HepG2 (cell line): Measurements from ENCODE around the gene GNG7. TPM values are rescaled to one million over a fixed set of nuclear protein-coding genes. Genes with fewer than 3 reads are reported as not detected.

Experiments used
- CENPT ChIP-seq: sonication (generic); formaldehyde crosslinking; IDR thresholded peaks from 2 replicates; pipeline ENCODE4 v1.8.0; 2022; ENCODE audit warnings: low read depth, mild to moderate bottlenecking, moderate library complexity, missing genetic modification reagents
- DR1 ChIP-seq: sonication (generic); formaldehyde crosslinking; IDR thresholded peaks from 2 replicates; pipeline ENCODE4 v1.8.0; 2021; ENCODE audit warnings: mild to moderate bottlenecking, missing genetic modification reagents, inconsistent platforms
- FOXA3 ChIP-seq: IDR thresholded peaks from 2 replicates; pipeline ENCODE4 v1.6.1; 2016; ENCODE audit warnings: missing genetic modification reagents, missing compliant biosample characterization
- HES4 ChIP-seq: sonication (generic); formaldehyde crosslinking; IDR thresholded peaks from 2 replicates; pipeline ENCODE4 v1.9.0; 2021; ENCODE audit warnings: mild to moderate bottlenecking, missing genetic modification reagents, borderline replicate concordance
- PAF1 ChIP-seq: IDR thresholded peaks from 2 replicates; pipeline ENCODE4 v1.6.1; 2016; ENCODE audit warnings: missing genetic modification reagents, missing compliant biosample characterization
- PAWR ChIP-seq: sonication (generic); formaldehyde crosslinking; IDR thresholded peaks from 2 replicates; pipeline ENCODE4 v1.4.0; 2020; ENCODE audit warnings: missing genetic modification reagents, mild to moderate bottlenecking, borderline replicate concordance
- PPARG ChIP-seq: conservative IDR thresholded peaks from 2 replicates; pipeline ENCODE4 v1.6.1; 2016; ENCODE audit warnings: missing biosample characterization, missing genetic modification reagents
- SOX5 ChIP-seq: IDR thresholded peaks from 2 replicates; pipeline ENCODE4 v1.6.1; 2016; ENCODE audit warnings: borderline replicate concordance
- SP2 ChIP-seq: sonication (generic); formaldehyde crosslinking; IDR thresholded peaks from 2 replicates; pipeline ENCODE4 v1.5.1; 2020; ENCODE audit warnings: mild to moderate bottlenecking, missing genetic modification reagents
- TAF15 ChIP-seq: fragments of 200-400 bp; formaldehyde crosslinking; IDR thresholded peaks from one replicate; pipeline ENCODE4 v1.6.1; 2018; ENCODE audit warnings: mild to moderate bottlenecking, low read depth, low read length; ENCODE audit not compliant: poor library complexity, severe bottlenecking
- TRIM24 ChIP-seq: sonication (generic); formaldehyde crosslinking; IDR thresholded peaks from 2 replicates; pipeline ENCODE4 v1.8.0; 2022; ENCODE audit warnings: mild to moderate bottlenecking, missing genetic modification reagents
- ZBTB20 ChIP-seq: sonication (generic); formaldehyde crosslinking; IDR thresholded peaks from 2 replicates; pipeline ENCODE4 v1.8.1; 2023; ENCODE audit warnings: missing genetic modification reagents, low read depth, mild to moderate bottlenecking, borderline replicate concordance
- ZMYM3 ChIP-seq: sonication (generic); formaldehyde crosslinking; IDR thresholded peaks from 2 replicates; pipeline ENCODE4 v1.5.1; 2020; ENCODE audit warnings: mild to moderate bottlenecking, missing genetic modification reagents
- ZNF160 ChIP-seq: sonication (generic); formaldehyde crosslinking; IDR thresholded peaks from 2 replicates; pipeline ENCODE4 v1.8.0; 2022; ENCODE audit warnings: mild to moderate bottlenecking, inconsistent platforms, missing genetic modification reagents
- ZNF256 ChIP-seq: sonication (generic); formaldehyde crosslinking; conservative IDR thresholded peaks from 2 replicates; pipeline ENCODE4 v1.4.0; 2020; ENCODE audit warnings: missing genetic modification reagents
- ZNF552 ChIP-seq: sonication (generic); formaldehyde crosslinking; IDR thresholded peaks from 2 replicates; pipeline ENCODE4 v1.9.0; 2022; ENCODE audit warnings: missing genetic modification reagents, mild to moderate bottlenecking, borderline replicate concordance
- ZNF660 ChIP-seq: sonication (generic); formaldehyde crosslinking; IDR thresholded peaks from 2 replicates; pipeline ENCODE4 v1.5.1; 2020; ENCODE audit warnings: mild to moderate bottlenecking, low read depth, missing genetic modification reagents, borderline replicate concordance
- ZNF713 ChIP-seq: sonication (generic); formaldehyde crosslinking; IDR thresholded peaks from 2 replicates; pipeline ENCODE4 v1.4.0; 2020; ENCODE audit warnings: mild to moderate bottlenecking, missing genetic modification reagents
- ZSCAN12 ChIP-seq: sonication (generic); formaldehyde crosslinking; IDR thresholded peaks from 2 replicates; pipeline ENCODE4 v1.9.0; 2021; ENCODE audit warnings: mild to moderate bottlenecking, missing genetic modification reagents
- ZZZ3 ChIP-seq: sonication (generic); formaldehyde crosslinking; IDR thresholded peaks from 2 replicates; pipeline ENCODE4 v1.4.0; 2020; ENCODE audit warnings: missing genetic modification reagents, mild to moderate bottlenecking, borderline replicate concordance
- polyA plus RNA-seq, 8 experiments: library from polyadenylated mRNA; depleted of rRNA in 3 of 8; stranded (reverse) in 7 of 8; unstranded in 1 of 8; fragments of >200 nt; fragmentation: Illumina TruSeq in 4 of 8; extraction: Trizol in 4 of 8; gene quantifications; 2 replicates each; pipeline versions ENCODE4 v1.2.1 to v1.2.3, GENCODE V29; 2011 to 2016; ENCODE audit warnings: low read depth in 4 of 8, missing spikeins in 1 of 8, mixed read lengths in 1 of 8; ENCODE audit not compliant: insufficient read depth in 1 of 8
- total RNA-seq, 5 experiments: library from RNA; depleted of rRNA; stranded (reverse); fragments of >200 nt; fragmentation: Illumina TruSeq; extraction: Trizol; gene quantifications; 2 replicates each; pipeline ENCODE4 v1.2.3, GENCODE V29; 2016; ENCODE audit warnings: low read depth in 1 of 5
- TF ChIP-seq, protein P1 (sequence below): sonication (generic); formaldehyde crosslinking; IDR thresholded peaks from 2 replicates; pipeline ENCODE4 v1.4.0; 2020; ENCODE audit warnings: missing genetic modification reagents
- TF ChIP-seq, protein P2 (sequence below): sonication (generic); formaldehyde crosslinking; IDR thresholded peaks from 2 replicates; pipeline ENCODE4 v1.4.0; 2020; ENCODE audit warnings: mild to moderate bottlenecking, missing genetic modification reagents
- TF ChIP-seq, protein P3 (sequence below): sonication (generic); formaldehyde crosslinking; conservative IDR thresholded peaks from 2 replicates; pipeline ENCODE4 v1.4.0; 2020; ENCODE audit warnings: missing genetic modification reagents

GNG7 gene
- total and polyA plus RNA-seq, 2 of the 13 experiments (the other 11 are each of a cell fraction or from before 2014, with no cell fraction given): 1.4 to 3.3 TPM

DNA sequence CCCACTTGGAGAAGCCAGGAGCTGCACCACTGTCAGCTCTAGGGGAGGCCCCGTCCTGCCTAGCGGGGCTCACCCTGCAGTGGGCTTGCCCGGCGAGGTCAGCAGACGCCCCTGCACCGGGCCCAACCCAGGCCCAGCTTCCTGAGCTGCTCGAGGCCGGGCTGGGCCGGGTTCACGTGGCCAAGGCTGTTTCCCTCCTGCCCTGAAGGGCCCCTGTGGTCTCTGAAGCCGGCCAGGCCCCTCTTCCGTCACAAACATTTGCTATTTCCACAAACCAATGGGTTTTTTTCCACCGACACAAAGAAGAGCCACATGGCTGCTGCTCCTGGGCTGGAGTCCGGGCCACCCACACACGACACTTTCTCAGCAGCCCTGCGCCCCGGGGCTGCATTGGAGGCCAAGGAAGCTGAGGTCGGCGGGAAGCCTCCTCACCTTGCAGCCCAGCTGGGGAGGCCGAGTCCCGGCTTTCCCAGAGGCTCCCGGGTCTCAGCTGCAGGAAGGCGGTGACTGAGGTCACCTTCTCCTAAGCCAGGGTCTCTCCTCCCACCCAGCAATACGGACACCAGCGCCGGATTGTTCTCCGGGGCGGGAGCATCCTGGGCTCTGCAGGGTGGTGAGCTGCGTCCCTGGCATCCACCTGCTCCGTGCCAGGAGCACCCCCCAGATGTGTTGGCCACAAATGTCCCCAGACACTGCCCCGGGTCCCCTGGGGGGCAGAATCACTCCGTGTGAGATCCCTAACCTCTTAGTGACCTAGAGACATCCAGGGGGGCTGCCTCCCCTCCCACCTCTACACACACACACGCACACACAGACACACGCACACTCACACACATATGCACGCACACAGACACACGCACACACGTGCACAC lies 146.0 kb downstream of the GNG7 start (continued):
- TF ChIP-seq PAF1 (CRISPR knock-in tag) (no peak), ZBTB20 (0 out of 2 replicates have a peak, but pooled peaks have one; percentile 25), ZNF552 (CRISPR knock-in tag) (peak; percentile 38; the same call in 1 of the 2 replicates), CENPT (no peak), ZNF256 (CRISPR knock-in tag) (peak; percentile 86; the same call in 1 of the 2 replicates), TAF15 (no peak), SOX5 (CRISPR knock-in tag) (no peak), TRIM24 (CRISPR knock-in tag) (no peak), ZNF713 (no peak), ZMYM3 (peak; percentile 30; the same call in 1 of the 2 replicates), ZNF160 (0 out of 2 replicates have a peak, but pooled peaks have one; percentile 48), HES4 (CRISPR knock-in tag) (peak; percentile 37; the same call in 1 of the 2 replicates), DR1 (CRISPR knock-in tag) (0 out of 2 replicates have a peak, but pooled peaks have one; percentile 33), ZNF660 (CRISPR knock-in tag) (no peak), PAWR (CRISPR knock-in tag) (peak; percentile 70; the same call in 1 of the 2 replicates), SP2 (CRISPR knock-in tag) (0 out of 2 replicates have a peak, but pooled peaks have one; percentile 17), FOXA3 (no peak), ZZZ3 (CRISPR knock-in tag) (no peak), PPARG (CRISPR knock-in tag) (0 out of 2 replicates have a peak, but pooled peaks have one; percentile 26), ZSCAN12 (CRISPR knock-in tag) (no peak)
- TF ChIP-seq, protein P1, sequence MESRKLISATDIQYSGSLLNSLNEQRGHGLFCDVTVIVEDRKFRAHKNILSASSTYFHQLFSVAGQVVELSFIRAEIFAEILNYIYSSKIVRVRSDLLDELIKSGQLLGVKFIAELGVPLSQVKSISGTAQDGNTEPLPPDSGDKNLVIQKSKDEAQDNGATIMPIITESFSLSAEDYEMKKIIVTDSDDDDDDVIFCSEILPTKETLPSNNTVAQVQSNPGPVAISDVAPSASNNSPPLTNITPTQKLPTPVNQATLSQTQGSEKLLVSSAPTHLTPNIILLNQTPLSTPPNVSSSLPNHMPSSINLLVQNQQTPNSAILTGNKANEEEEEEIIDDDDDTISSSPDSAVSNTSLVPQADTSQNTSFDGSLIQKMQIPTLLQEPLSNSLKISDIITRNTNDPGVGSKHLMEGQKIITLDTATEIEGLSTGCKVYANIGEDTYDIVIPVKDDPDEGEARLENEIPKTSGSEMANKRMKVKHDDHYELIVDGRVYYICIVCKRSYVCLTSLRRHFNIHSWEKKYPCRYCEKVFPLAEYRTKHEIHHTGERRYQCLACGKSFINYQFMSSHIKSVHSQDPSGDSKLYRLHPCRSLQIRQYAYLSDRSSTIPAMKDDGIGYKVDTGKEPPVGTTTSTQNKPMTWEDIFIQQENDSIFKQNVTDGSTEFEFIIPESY (CRISPR knock-in tag): peak; percentile 96
- TF ChIP-seq, protein P2, sequence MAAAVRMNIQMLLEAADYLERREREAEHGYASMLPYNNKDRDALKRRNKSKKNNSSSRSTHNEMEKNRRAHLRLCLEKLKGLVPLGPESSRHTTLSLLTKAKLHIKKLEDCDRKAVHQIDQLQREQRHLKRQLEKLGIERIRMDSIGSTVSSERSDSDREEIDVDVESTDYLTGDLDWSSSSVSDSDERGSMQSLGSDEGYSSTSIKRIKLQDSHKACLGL (CRISPR knock-in tag): peak; percentile 56; the same call in 1 of the 2 replicates
- TF ChIP-seq, protein P3, sequence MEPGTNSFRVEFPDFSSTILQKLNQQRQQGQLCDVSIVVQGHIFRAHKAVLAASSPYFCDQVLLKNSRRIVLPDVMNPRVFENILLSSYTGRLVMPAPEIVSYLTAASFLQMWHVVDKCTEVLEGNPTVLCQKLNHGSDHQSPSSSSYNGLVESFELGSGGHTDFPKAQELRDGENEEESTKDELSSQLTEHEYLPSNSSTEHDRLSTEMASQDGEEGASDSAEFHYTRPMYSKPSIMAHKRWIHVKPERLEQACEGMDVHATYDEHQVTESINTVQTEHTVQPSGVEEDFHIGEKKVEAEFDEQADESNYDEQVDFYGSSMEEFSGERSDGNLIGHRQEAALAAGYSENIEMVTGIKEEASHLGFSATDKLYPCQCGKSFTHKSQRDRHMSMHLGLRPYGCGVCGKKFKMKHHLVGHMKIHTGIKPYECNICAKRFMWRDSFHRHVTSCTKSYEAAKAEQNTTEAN (CRISPR knock-in tag): peak; percentile 66; the same call in 1 of the 2 replicates
